HG02623 (cell line): ENCODE results near the gene ZBTB20.

Source experiments
- ATAC-seq: cut with Tn5 transposase; IDR thresholded peaks from one replicate; pipeline ENCODE4 v1.9.1; 2021; ENCODE audit warnings: moderate library complexity; ENCODE audit not compliant: unreplicated experiment

Gene ZBTB20

DNA sequence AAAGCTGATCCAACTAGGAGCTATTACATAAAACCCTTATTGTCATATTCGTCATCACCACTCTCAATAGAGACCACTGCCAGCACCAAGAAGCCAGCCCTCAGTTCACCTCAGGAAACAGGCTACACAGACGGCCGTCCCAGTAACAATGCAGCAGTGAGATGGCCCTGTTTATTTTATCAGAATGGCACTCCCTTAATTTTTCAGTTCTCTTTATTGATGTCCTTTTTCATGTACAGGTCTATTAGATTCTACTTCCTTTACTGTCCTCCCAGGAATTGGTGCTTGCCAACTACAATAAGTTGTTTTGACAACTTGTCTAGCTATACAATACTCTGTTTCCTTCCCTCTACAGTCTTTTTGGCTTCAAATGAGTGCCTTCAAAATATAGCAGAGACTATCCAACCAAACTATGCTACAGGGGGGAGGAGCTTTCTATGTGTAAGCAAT, 272.5 kb downstream of the ZBTB20 start:
- no peak for ATAC-seq

DNA sequence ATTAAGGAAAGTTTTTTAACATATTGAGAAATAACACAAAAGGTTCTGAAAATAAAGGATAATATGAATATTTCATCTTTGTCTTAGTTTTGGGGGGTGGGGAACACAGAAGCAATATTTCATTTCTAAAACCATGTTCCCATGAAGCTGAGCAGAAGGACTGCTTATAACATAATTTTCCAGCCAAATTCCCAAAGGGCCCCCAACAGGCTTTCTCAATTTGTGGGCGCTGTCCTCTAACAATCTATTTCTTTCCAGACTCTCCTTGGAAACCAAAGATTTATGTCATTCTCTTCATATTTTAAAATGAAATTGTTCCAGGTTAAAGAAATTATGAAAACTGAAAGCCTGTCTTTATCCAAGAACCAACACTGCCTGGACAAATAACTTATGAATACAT, 273.5 kb downstream of the ZBTB20 start:
- ATAC-seq = no peak

DNA sequence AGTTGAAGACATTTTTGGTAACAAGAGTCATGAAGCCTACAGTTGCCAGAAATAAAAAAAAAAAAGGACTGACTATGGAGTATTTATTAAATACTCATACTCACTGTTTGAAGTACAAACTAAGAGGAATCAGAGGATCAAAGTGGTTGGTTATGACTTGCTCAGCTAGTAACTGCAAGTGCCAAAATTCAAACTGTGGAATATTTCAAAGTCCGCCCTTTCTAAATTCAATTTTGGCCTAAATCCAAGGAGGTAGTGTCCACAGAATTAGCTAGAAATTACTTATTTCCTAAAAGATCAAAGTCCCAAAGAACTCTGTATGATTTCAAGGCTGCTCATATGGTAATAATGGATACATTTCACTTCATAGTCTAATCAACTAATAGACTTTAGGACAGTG, 274.5 kb downstream of the ZBTB20 start:
- ATAC-seq = no peak

DNA sequence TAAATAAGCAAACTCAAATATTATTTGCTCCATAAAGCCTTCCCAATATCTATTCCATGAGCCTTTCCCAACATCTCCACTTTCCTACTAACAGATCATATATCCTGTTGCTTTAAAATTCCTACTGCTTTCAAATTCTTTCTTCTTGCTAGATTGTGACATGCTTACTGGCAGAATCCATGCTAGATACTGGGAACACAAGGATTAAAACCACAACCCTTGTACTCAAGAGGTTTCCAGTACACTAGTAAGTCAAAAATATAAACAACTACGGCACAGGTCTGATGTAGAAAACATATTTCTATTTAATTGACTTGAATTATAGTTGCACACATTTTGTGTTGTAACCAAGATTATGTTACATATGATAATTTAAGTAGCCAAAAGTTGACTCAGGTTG, 275.0 kb downstream of the ZBTB20 start:
- no peak for ATAC-seq

DNA sequence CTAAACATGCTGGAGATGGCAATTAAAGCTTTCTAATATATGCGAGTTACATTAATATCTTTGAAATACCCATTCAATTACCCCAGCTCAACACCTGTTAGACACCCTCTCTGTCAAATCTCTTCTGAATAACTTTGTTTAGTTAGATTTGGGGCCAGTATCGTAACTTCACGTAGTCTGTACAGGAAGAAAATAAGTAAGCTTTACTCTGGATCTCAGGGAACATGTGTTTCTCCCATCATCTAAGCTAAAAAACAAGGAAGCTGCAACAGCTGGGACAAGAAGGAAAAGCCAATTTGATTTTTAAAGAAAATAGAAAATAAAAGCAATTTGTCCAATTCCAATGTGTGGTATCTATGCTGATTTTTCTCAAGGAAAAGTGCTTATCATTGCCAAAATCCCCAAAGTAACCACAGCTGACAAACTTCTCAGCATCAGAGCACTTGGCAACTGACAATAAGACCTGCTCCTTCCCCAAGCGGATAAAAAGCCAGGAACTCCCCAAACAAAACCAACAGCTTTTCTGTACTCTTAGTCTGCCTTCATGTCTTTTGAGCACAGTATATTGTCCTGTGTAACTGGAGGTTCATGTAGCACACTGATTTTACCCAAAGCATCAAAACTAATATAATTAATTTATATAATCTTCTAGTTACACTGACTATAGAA, 279.1 kb downstream of the ZBTB20 start:
- no peak for ATAC-seq

DNA sequence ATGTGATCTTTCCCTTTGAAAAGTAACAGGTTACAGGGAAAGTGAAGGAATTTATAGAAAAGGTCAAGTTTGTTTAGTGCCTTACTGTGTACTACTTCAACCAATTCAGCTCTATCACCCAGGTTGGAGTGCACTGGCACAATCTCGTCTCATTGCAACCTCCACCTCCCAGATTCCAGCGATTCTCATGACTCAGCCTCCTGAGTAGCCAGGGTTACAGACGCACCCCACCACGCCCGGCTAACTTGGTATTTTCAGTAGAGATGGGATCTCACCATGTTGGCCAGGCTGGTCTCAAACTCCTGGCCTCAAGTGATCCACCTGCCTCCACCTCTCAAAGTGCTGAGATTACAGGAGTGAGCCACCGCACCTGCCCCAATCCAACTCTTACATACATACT, 279.7 kb downstream of the ZBTB20 start:
- ATAC-seq = no peak

DNA sequence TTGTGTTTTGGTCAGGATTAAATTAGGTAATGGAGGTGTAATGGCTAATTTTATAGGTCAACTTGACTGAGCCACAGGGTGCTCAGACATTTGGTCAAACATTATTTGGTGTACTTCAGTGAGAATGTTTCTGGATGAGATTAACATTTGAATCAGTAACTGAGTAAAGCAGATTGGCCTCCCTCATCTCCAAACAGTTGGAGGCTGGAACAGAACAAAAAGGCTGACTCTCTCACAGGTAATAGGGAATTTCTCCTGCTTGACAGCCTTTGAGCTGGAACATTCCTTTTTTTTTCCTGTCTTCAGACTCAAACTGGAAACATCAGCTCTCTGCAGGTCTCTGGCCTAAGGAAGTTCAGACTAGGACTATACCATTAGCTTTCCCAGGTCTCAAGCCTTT, 280.7 kb downstream of the ZBTB20 start:
- no peak for ATAC-seq

DNA sequence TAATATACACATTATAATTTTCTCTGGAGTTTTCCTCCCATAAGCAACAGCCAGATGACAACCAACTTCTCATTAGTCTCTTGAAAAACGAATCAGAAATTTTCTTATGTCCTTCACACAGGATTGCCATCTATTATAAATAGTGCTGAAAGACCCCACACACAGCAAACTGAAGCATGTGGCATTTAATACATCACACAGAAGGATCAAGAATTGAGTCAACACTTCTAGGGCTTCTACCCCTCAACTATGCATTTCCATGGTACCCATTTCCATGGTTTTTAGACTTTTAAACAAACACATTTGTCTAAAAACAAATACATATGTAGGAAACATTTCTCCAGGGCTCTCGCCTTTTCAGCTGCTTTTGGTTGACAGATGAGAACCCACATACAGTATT, 282.1 kb downstream of the ZBTB20 start:
- ATAC-seq = no peak

DNA sequence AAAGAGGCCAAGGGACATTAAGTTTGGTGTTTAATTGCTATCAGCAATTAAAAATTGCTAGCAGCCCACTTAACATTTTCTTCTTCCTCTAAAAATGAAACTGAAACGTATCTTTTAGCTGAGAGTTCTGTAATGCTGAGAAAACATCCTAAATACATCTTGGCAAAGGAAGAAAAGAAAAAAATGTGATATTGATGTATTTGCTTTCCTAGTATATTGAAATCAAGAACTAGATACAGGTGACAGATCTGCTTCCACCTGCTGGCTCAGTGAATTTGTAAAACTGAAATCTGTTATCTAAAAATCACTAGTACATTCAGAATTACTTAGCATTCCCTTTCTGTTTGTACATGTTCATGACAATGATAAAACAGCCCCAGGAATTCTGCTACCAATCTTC, 283.2 kb downstream of the ZBTB20 start:
- no peak for ATAC-seq

DNA sequence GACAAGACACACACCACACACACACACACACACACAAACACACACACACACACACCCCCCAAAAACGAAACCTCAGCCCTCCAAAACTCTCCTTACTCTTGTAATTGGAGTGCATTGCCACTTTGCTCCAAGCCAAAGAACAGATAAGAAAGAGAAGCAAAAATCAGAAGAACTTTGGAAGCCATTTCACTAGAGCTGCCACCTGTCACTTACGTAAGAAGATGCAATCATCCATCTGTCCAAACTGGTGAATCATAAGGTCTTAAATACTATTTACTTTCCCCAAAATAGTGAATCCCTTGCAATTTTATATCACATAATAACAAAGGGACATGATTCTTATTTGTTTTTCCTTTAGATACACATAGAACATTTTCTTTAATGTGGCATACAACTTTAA, 285.4 kb downstream of the ZBTB20 start:
- no peak for ATAC-seq

DNA sequence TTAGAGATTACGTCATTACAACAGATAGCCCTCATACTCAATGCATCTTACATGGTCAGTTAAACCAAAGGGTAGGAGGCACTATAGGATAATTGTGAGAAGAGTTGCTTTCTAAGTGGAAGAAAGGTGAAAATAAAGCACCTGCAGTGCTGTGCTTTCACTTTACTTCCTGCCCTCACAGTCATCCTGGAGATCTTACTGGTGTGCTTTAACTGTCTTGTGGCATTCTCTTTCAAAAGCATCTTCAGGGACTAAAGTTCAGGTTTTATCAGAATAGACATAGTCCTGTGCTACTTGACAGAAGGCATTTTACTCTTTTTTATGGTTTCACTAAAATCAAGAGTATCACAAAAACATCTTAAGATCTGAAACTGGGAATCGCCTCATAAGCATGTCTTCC, 286.6 kb downstream of the ZBTB20 start:
- ATAC-seq = no peak

DNA sequence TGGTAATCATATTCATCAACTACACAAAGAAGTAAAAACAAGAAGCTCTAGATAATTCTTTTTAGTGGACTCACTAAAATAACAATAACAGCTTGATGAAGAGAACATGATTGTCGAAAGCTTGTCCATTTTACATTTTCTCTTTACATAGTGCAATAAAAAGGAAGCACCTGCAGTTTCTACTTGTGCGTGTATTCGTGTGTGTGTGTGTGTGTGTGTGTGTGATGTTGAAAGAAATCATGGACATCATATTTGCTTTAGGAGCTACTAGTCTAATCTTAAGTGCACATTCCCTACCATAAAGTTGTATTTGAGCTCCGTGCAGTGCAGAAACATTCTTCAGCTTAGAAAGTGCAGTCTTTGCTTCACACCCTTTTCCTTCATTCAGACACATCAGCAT, 288.8 kb downstream of the ZBTB20 start:
- ATAC-seq = no peak

DNA sequence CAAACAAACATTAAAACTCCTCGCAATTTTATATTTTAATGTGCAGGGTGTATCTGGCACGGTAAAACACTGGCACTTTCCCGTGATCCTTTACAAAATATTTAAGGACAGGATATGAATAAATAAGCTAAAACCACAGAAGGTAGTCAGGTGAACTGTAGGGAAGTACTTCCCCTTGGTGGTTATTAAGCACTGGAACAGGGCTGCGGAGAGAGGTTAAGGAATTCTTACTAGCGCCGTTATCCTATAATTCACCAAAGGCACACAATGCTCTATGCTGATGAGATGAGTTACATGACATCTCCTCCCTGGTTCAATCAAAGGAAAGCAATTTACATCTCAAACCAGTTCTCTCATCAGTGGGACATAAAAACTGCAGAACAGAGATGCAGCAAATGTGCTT, 289.8 kb downstream of the ZBTB20 start:
- no peak for ATAC-seq

DNA sequence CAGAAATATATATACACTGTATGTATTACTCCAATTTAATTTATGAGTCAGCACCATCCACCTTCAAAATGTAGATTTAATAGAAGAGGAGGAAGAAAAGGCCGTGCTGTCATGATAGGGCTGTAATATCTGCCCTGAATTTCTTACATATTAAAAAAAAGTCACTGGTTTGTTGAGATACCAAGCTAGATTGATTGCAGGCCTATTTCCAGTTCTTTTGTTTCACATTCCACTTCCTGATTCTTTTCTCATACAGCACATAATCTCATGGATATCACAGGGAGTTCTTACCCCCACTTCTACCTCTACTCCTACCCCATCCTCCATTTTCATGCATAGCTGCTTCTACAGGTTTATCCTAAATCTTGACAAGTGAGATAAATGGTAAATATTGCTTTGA, 290.3 kb downstream of the ZBTB20 start:
- ATAC-seq = no peak

DNA sequence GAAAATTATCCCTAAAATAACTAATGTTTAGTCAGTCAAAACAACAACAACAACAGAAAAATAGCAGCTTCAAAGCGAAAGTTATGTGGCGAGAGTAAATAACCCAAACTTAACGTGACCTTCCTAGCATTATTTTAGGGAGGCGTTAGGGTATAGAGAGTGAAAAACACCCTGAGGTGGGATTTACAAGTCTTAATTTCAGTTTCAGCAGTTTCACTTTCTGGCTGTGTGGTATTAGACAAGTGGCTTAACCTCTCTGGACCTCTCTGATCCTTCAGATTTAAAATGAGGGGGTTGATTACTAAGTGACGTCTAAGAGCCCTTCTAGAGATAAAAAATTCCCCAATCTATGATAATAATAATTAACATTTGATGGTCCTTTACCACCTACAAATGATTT, 291.2 kb downstream of the ZBTB20 start:
- ATAC-seq = peak; percentile 60

DNA sequence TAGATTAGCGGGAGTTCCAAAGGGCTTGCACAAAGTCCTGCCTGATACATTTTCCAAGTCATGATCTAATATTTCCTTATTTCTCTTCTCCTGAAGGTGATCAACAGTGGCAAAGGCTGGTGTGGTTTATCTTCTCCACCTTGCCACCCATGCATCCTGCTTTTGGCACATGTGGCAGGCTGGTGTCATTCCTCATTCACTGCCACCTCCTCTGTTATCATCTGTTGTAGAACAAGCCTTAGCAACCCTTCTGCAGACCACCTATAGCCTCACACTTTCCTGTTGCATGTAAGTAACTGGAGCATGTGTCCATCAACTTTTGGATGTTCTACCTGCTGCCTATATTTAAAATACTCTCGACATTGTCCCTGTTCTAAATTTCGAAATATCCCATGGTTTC, 294.1 kb downstream of the ZBTB20 start:
- ATAC-seq = no peak

DNA sequence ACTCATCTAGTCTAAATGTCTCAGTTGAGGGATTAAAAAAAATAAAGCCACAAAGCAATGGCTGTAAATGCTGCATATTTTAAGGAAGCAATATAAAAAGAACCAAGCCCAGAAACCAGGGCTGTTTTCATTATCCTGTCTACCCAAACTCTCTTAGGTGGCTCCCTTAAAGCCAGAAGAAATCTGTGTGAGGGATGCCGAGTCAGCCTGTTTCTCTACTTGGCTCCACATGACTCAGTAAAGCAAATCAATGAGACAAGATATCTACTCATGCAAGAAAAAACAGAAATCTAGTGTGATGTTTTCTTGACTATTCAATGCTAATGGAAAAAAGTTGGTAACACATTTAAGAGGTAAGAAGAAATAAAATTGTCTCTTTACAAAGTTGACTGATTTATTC, 296.2 kb downstream of the ZBTB20 start:
- no peak for ATAC-seq

DNA sequence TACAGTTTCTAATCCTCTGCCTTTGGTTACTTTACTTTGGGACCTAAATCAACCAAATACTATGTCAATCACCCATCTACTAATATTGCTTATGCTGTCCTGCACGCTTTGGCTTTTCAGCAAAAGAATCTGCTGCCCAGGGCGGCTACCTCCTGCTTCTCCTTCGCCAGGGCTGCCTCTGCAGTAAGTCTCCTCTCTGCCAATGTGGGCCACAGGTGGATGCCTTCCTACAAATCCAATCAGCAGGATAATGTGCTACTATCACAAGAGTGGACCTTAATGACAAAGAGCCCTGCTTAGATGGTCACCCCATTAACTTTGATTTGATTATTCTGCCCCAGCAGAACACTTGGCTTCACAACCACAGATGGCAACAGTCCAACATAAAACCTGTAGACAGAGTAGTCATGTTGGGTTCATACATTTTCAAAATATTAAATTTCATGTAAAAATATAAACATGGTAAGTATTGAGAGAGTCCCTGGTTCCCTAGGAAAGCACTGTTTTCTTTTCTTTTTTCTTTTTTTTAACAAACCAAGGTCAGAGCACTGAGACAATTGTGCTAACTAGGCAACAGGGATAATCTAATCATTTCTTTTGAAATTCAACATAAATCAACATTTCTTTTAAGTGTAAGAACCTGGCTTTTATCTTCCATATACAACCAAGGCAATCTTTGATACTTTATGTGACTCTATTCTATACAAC, 298.3 kb downstream of the ZBTB20 start:
- ATAC-seq = no peak

DNA sequence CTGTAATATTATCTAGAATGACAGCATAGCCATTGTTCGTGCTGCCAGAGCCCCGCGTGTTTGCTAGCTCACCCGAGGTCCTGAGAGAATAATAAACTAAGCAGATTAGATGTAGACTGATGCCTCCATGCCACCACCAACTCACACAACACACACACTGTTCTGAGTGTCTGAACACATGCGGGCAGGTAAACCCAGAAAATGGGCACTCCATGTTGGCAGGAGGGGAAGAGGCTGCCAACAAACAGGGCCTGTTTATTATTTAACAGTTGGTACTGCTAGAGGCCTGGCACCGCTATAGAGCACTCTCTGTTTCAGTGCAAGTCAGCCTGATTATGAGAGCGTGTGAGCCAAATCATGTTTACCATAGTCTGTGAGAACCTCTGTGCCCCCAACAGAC, 299.0 kb downstream of the ZBTB20 start:
- no peak for ATAC-seq

DNA sequence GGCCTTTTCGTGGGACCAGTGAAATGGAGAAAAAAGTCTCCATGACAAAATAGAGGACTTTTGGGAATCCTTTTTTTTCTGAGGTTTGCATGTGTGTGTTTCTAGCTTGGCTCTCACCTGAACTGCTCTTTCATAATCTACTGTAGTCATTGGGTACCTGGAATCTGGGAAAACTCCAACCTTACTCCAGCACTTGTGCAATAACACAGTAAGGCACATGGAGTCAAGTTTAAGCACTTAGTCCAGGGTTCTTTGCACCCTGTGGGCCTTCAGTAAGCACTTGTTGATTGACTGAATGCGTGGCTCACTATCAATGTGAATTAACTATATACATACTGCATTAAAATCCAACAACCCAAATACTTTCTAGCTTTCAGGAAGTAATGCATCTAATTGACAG, 299.5 kb downstream of the ZBTB20 start:
- no peak for ATAC-seq

DNA sequence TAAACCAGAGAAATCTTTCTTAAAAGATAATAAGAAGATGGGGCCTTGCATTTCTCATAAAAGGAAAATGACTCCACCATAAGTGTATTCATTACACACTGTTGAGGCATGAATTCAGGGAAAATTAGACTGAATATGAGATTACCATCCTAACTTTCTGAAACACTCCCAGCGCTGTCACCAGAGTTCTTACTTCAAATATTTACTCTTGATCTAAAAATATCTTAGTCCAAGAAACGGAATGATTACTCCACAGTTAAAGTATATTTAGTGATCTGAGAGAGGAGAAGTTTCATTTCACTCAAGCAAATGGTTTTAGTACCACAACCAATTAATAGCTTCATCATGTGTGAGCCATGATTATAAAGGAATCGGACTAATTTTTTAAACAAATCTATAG, 300.3 kb downstream of the ZBTB20 start:
- no peak for ATAC-seq

DNA sequence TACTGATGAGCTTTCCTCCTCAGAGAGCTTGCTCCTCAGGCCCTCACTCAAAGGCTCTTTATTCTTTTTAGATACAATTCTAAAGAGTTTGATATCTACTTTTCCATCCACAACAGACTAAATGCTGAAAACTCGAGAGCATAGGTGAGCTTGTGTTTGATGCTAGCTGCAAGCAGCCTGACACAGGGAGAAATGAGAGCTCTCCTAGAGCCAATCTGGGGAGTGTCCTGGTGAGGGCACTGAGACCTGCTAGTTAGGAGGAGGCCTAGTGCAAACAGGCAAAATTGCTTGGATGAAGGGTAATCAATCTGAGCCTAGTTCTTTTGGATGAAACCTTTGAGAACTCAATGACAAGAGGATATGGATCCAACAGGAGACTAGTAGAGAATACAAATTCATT, 300.8 kb downstream of the ZBTB20 start:
- no peak for ATAC-seq

DNA sequence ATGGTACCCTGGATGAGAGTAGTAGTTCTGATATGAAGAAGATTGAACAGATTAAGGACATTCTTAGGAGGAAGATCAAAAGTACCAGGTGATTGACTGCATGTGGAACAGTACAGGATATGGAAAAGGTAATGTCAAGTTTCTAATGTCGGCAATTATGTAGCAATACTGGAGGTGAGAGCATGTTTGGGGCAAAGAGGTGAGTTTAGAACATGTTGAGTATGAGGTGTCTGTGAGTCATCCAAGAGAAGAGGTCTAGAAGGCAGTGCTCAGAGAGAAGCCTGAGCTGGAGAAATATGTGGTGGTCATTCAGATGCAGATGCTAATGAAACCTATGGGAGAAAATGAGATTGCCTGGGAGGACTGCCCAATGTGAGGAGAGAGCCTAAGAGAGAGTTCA, 305.6 kb downstream of the ZBTB20 start:
- ATAC-seq = no peak
